ENCODE results near the gene HES1. TPM values are rescaled to one million over a fixed set of nuclear protein-coding genes. Genes with fewer than 3 reads are reported as not detected.
A peak's percentile ranks its signal among the peaks of the same experiment; 100 is the strongest.

Gene HES1
- total and polyA plus RNA-seq, 9 of the 15 experiments (the other 6 are each of a cell fraction or from before 2014, with no cell fraction given) = 3.4 to 37.0 (median 19.3) TPM

GRCh38 chr3:194099215-194099614 lies 36.7 kb upstream of the HES1 start (continued):
- TF ChIP-seq SMAD4 (CRISPR knock-in tag; conservative IDR thresholded peaks at IDR 0.05) = 0 out of 2 replicates have a peak, but pooled peaks have one; percentile 8

GRCh38 chr3:194100856-194101390 lies 35.0 kb upstream of the HES1 start:
- Histone ChIP-seq H3K27ac (ENCODE audit: extremely low read depth, low read depth, low read length) (no peak overlapping the region), H3K9ac (ENCODE audit: insufficient read depth in 1 of 2, low read depth in 2 of 2, low read length in 2 of 2) (no peak overlapping the region), H3K9me3 (replicated peaks; ENCODE audit: control insufficient read depth, insufficient read depth, low read depth, low read length) (no peaks in the 10 kb centered on the region), H3K79me2 (ENCODE audit: control insufficient read depth, insufficient read depth, low read length) (no peaks in the 10 kb centered on the region), H3K4me1 (replicated peaks in 1 of 2; ENCODE audit: control insufficient read depth in 2 of 2, insufficient read depth in 2 of 2, low read length in 2 of 2) (peaks cover 7 to 19% of the 10 kb centered on the region in 2 experiments), H3K4me2 (ENCODE audit: insufficient read depth, low read length) (no peak overlapping the region), H3K27me3 (ENCODE audit: control insufficient read depth in 2 of 2, insufficient read depth in 2 of 2, low read length in 2 of 2) (no peaks in the 10 kb centered on the region), H4K20me1 (replicated peaks; ENCODE audit: control insufficient read depth, insufficient read depth, low read length) (no peaks in the 10 kb centered on the region), H3K9me1 (ENCODE audit: control insufficient read depth, insufficient read depth, low read length) (no peaks in the 10 kb centered on the region), H2AFZ (ENCODE audit: low read depth, low read length) (no peak overlapping the region), H3K36me3 (ENCODE audit: control insufficient read depth, insufficient read depth, low read length) (no peaks in the 10 kb centered on the region), H3K4me3 (no peak overlapping the region)
- no peak for DNase-seq (ENCODE audit: extremely low read depth in 1 of 4, low spot score in 3 of 4)
- ChIA-PET POLR2A (interaction anchor here (0.6 to 4.9 kb wide), 4 partner anchors 11 to 1058 kb away, joined by 3 to 23 read pairs (median 7); no protein-coding TSS in a partner anchor), CTCF (ENCODE audit: low intra/inter-chr PET ratio) (no interaction called here)
- in situ Hi-C loops (cut with MboI) (no loop called here), intact Hi-C loops (cut with micrococcal nuclease) (no loop called here)
- BruUV-seq (replicated peaks) = no TSS peak
- FAIRE-seq = no peak
- WGBS (ENCODE audit: insufficient coverage, low coverage, missing lambda C conversion rate) = 62% methylated on average over 15 of the region's 15 CpGs
- no peak for ATAC-seq
- TF ChIP-seq HOXB6 (CRISPR knock-in tag; IDR thresholded peaks at IDR 0.05; ENCODE audit: borderline replicate concordance) (no peak), CAMTA2 (CRISPR knock-in tag; conservative IDR thresholded peaks at IDR 0.05) (no peak), RAD51 (IDR thresholded peaks at IDR 0.05; ENCODE audit: borderline replicate concordance, low read depth) (no peak), CREB3L1 (IDR thresholded peaks at IDR 0.05; ENCODE audit: borderline replicate concordance, low read depth) (no peak), SP1 (CRISPR knock-in tag; IDR thresholded peaks at IDR 0.05) (no peak), THRA (IDR thresholded peaks at IDR 0.05) (no peak), RBM39 (optimal IDR thresholded peaks at IDR 0.05; ENCODE audit: low read depth, low read length) (no peak), E2F3 (CRISPR knock-in tag; IDR thresholded peaks at IDR 0.05) (no peak), NFE2L1 (tag; IDR thresholded peaks at IDR 0.05; ENCODE audit: borderline replicate concordance, low read depth) (no peak), GTF2A2 (tag; IDR thresholded peaks at IDR 0.05) (no peak), ZNF583 (CRISPR knock-in tag; IDR thresholded peaks at IDR 0.05) (no peak), TBP (optimal IDR thresholded peaks at IDR 0.05; ENCODE audit: low read depth, low read length) (no peak), MXD1 (CRISPR knock-in tag; IDR thresholded peaks at IDR 0.05; ENCODE audit: borderline replicate concordance, poor library complexity, severe bottlenecking) (no peak)
